ENCODE measurements around the gene SLC12A8. TPM values are rescaled to one million over a fixed set of nuclear protein-coding genes. Genes with fewer than 3 reads are reported as not detected.

SLC12A8 gene
- total and polyA plus RNA-seq, 2 donors from 2014 or later: 5.4 to 29.1 TPM

DNA sequence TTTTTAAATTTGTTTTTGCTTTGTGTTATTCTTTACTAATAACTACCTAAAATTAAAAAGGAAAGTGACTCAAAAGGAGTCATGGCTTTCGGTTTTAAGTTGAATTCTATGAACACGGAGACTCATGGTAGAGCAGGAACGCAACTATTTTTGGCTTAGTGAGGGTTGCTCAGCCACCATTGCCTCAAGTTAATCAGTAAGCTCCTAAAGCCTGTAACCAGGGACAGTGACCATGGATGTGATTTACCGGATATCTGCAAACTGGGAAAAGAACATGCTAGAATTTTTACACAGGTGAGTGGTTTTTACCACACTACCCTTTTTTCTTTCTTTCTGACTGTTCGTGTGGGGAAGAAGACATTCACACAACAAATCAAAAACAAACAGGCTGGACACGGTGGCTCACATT is 11.8 kb downstream of the SLC12A8 start:
- Histone ChIP-seq H3K27me3 (ENCODE audit: control insufficient read depth, insufficient read depth, low read length) (no peaks in the 10 kb centered on the region), H3K4me1 (ENCODE audit: control insufficient read depth in 2 of 3, insufficient read depth in 2 of 3, low read depth in 1 of 3, low read length in 3 of 3) (peaks cover 0 to 5% (median under 1%) of the 10 kb centered on the region in 3 donors), H3K4me3 (ENCODE audit: low read length in 3 of 3) (peak overlapping the region in 1 of 3 donors; percentile 23), H3K27ac (ENCODE audit: low read depth in 2 of 2, low read length in 2 of 2) (no peak overlapping the region), H3K36me3 (ENCODE audit: control insufficient read depth in 2 of 3, insufficient read depth in 3 of 3, low read length in 3 of 3) (no peaks in the 10 kb centered on the region), H3K9me3 (ENCODE audit: control insufficient read depth in 2 of 3, insufficient read depth in 1 of 3, low read length in 3 of 3) (no peaks in the 10 kb centered on the region), H3K9ac (ENCODE audit: low read length in 3 of 3) (no peak overlapping the region)
- peak in 1 of 5 donors; percentile 19 for DNase-seq
- TF ChIP-seq, protein P1, sequence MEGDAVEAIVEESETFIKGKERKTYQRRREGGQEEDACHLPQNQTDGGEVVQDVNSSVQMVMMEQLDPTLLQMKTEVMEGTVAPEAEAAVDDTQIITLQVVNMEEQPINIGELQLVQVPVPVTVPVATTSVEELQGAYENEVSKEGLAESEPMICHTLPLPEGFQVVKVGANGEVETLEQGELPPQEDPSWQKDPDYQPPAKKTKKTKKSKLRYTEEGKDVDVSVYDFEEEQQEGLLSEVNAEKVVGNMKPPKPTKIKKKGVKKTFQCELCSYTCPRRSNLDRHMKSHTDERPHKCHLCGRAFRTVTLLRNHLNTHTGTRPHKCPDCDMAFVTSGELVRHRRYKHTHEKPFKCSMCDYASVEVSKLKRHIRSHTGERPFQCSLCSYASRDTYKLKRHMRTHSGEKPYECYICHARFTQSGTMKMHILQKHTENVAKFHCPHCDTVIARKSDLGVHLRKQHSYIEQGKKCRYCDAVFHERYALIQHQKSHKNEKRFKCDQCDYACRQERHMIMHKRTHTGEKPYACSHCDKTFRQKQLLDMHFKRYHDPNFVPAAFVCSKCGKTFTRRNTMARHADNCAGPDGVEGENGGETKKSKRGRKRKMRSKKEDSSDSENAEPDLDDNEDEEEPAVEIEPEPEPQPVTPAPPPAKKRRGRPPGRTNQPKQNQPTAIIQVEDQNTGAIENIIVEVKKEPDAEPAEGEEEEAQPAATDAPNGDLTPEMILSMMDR (IDR thresholded peaks at IDR 0.05; ENCODE audit: borderline replicate concordance, extremely low read depth, insufficient read depth): no peak
- FAIRE-seq: no peak
- intact Hi-C loops (cut with DNase I): no loop called here

DNA sequence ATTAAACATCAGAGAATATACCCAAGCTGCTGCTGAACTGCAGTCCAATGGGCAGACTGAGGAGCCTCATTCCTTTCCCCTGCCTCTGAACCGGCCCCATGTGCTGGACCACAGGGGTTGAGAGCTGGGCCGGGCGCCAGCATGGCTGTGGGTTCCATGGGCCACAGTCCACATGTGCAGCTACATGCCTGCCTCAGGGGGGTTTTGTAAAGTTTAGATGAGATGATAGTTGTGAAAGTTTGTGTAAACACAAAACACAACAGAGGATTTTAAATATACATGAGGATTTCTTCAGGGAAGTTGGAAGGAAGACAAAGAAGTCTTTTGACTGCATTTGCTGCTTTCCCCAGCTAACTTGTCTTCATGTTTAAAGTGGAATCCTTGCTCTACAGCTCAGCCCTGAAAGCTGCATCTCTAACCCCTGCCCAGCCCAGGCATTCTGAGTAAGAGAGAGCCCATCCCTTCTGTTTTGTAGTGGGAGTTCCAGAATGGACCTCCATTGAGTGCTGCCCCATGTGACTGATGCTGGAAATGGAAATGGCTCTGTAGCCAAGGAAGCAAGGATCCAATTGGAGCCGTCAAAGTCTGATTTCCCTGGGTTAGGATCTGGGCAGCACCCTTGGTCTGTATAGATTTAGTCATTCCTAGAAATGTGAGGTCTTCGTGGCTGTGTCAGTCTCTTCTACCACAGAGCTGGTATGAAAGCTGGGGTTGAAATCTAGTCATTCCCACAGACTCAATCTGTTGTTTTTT is 17.5 kb downstream of the SLC12A8 start:
- peaks cover 0 to 23% (median 7%) of the 10 kb centered on the region in 3 donors for H3K4me1 ChIP-seq (ENCODE audit: control insufficient read depth in 2 of 3, insufficient read depth in 2 of 3, low read depth in 1 of 3, low read length in 3 of 3)
- TF ChIP-seq, protein P1 (IDR thresholded peaks at IDR 0.05; ENCODE audit: borderline replicate concordance, extremely low read depth, insufficient read depth): no peak
- H3K36me3 ChIP-seq (ENCODE audit: control insufficient read depth in 2 of 3, insufficient read depth in 3 of 3, low read length in 3 of 3): no peaks in the 10 kb centered on the region
- H3K27me3 ChIP-seq (ENCODE audit: control insufficient read depth, insufficient read depth, low read length): no peaks in the 10 kb centered on the region
- H3K4me3 ChIP-seq (ENCODE audit: low read length in 3 of 3): no peak overlapping the region
- DNase-seq (peak in 2 of 5 donors; percentile 46 to 78), FAIRE-seq (no peak)
- no peaks in the 10 kb centered on the region for H3K9me3 ChIP-seq (ENCODE audit: control insufficient read depth in 2 of 3, insufficient read depth in 1 of 3, low read length in 3 of 3)
- H3K9ac ChIP-seq (ENCODE audit: low read length in 3 of 3): no peak overlapping the region
- intact Hi-C loops (cut with DNase I): no loop called here
- H3K27ac ChIP-seq (ENCODE audit: low read depth in 2 of 2, low read length in 2 of 2): no peak overlapping the region

DNA sequence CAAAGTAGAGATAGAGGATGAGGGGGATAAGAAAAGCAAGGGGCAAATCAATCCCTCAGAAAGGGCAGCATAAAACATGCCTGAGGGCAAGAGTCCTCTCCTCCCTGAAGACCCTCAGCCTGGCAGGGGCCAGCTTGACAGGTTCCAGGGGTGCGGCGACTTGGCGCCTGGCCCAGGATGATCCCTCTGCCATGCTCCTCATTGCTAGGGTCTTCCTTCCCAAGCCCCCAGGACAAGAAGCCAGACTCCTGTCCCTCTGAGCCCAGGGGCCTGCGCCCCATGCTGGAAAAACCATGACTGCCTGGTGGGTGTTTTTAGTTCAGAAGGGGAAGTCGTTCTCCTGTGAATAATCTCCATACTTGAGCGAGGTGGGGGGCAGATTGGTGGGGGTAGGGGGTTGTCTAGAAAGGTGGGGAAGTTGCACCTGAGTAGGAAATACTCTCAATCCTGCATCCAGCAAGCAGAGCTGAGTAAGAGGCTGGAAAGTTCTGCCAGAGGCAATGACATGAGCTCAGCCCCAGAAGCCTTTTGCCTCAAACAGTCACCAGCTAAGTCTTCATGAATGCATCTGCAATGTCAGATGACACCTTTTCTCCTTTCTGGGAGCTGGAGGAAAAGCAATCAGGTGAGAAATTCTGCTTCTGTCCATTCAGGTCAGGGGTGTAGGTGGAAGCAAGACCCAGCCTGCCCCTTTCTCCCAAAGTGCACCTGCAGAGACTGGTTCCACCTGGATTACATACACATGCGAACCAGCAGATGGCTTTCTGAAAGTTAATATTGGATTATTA is 18.3 kb downstream of the SLC12A8 start:
- Histone ChIP-seq H3K36me3 (ENCODE audit: control insufficient read depth in 2 of 3, insufficient read depth in 3 of 3, low read length in 3 of 3) (no peaks in the 10 kb centered on the region), H3K27ac (ENCODE audit: low read depth in 2 of 2, low read length in 2 of 2) (no peak overlapping the region), H3K4me3 (ENCODE audit: low read length in 3 of 3) (no peak overlapping the region), H3K9me3 (ENCODE audit: control insufficient read depth in 2 of 3, insufficient read depth in 1 of 3, low read length in 3 of 3) (no peaks in the 10 kb centered on the region), H3K9ac (ENCODE audit: low read length in 3 of 3) (no peak overlapping the region), H3K27me3 (ENCODE audit: control insufficient read depth, insufficient read depth, low read length) (no peaks in the 10 kb centered on the region), H3K4me1 (ENCODE audit: control insufficient read depth in 2 of 3, insufficient read depth in 2 of 3, low read depth in 1 of 3, low read length in 3 of 3) (peaks cover 0 to 23% (median 7%) of the 10 kb centered on the region in 3 donors)
- intact Hi-C loops (cut with DNase I): no loop called here
- FAIRE-seq (no peak), DNase-seq (no peak)
- TF ChIP-seq, protein P1 (IDR thresholded peaks at IDR 0.05; ENCODE audit: borderline replicate concordance, extremely low read depth, insufficient read depth): no peak

All from kidney (tissue), 14 donors.